RPMI8226 (cell line): ENCODE results near the gene MAP2K7.
"Not testable (repeated sequence)": the region's sequence is repeated elsewhere in the genome, so short reads cannot be mapped to it uniquely, and the experiment has no call there.

Experiments
- DNase-seq: peaks from one replicate; pipeline ENCODE4 v3.0.0-alpha.2; 2015

The MAP2K7 gene

DNA sequence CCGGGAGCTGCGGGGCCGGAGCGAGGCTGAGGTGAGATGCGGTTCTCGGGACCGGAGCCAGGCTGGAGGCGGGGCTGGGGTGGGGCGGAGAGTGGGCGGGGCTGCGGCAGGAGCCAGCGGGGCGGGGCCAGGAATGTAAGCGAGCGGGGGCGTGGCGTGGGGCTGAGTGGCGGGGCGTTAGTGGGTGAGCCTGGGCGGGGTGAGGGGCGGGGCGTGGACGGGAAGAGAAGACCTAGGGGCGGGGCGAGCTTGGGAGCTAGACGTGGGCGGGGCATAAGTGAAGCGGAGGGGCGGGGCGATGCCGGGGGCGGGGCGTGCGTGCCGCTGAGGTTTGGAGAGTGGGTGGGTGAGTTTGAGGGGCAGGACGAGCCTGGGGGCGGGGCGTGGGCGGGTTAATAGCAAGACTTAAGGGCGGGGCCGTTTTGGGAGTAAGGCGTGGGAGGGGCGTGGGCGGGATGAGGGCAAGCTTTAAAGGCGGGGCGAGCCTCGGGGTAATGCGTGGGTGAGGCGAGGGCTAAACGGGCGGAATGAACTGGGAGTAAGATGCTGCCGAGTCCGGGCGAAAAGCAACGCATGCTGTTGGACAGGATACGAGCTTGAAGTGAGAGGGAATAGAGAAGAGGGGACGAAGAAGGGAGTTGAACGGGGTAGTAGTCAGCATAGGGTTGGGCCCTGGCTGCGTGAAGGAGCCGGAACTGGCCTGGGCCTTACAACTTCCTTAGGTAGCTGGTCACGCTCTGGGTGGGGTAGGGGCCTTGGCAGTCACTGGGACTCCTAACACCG is 17.0 kb downstream of the MAP2K7 start:
- DNase-seq: peak; percentile 98

DNA sequence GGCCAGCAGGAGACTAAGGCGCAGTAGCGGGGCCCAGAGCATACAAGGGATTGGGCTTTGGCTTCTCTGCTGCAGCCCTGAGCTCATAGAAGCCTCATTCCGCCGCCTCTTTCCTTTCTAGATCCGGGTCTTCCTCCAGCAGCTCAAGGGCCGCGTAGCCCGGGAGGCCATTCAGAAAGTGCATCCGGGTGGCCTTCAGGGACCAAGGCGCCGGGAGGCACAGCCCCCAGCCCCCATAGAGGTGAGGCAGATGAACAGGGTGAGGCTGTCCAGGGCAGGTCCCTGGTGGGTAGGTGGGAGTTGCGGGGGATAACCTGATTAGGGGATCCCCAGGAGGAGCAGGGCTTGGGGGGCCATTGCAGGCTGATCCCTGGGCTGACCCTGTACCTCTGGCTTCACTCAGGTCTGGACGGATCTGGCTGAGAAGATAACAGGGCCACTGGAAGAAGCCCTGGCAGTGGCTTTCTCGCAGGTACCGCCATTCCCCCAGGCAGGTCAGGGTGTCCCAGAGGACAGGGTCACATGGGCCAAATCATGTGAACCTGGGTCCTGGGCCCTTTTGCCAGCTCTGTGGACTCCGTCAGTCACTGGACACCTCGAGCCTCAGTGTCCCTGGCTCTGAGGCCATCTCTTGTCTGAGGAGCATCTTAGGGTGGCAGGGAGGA is 17.8 kb downstream of the MAP2K7 start:
- DNase-seq: no peak

DNA sequence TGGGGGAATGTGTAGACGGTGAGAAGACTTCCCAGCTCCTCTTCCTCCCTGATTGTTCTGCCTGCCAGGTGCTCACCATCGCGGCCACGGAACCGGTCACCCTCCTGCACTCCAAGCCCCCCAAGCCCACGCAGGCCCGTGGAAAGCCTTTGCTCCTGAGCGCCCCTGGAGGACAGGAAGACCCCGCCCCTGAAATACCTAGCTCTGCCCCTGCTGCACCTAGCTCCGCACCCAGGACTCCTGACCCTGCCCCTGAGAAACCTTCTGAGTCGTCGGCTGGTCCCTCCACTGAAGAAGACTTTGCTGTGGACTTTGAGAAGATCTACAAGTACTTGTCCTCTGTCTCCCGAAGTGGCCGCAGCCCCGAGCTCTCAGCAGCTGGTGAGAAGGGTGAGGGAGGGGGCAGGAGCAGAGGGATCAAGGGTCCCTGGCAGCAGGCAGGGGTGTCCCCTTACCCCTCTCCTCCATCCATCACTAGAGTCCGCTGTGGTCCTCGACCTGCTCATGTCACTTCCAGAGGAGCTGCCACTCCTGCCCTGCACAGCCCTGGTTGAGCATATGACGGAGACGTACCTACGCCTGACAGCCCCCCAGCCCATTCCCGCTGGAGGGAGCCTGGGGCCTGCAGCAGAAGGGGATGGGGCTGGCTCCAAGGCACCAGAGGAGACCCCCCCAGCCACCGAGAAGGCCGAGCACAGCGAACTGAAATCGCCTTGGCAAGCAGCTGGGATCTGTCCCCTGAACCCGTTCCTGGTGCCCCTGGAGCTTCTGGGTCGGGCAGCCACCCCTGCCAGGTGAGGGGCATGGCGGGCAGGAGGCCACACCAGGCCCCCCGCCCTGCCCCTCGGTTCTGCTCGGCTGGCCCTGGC is 18.5 kb downstream of the MAP2K7 start:
- DNase-seq: no peak

DNA sequence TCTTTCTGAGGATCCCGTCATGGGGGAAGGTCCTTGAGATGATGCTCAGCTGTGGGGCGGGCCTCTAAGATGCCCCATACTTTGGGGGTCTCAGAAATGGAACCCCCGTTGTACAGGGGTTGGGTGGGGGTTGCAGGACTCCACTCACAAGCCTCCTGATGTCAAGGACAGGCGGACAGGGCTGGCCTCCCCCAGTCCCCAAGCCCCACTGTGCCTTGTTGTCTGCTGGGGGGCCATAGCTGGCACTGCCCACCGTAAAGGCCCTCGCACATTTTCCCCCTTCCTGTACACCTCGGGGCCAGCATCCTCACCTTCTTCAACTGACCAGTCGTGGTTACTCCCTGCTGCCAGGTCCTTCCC is 19.1 kb downstream of the MAP2K7 start:
- no peak for DNase-seq

DNA sequence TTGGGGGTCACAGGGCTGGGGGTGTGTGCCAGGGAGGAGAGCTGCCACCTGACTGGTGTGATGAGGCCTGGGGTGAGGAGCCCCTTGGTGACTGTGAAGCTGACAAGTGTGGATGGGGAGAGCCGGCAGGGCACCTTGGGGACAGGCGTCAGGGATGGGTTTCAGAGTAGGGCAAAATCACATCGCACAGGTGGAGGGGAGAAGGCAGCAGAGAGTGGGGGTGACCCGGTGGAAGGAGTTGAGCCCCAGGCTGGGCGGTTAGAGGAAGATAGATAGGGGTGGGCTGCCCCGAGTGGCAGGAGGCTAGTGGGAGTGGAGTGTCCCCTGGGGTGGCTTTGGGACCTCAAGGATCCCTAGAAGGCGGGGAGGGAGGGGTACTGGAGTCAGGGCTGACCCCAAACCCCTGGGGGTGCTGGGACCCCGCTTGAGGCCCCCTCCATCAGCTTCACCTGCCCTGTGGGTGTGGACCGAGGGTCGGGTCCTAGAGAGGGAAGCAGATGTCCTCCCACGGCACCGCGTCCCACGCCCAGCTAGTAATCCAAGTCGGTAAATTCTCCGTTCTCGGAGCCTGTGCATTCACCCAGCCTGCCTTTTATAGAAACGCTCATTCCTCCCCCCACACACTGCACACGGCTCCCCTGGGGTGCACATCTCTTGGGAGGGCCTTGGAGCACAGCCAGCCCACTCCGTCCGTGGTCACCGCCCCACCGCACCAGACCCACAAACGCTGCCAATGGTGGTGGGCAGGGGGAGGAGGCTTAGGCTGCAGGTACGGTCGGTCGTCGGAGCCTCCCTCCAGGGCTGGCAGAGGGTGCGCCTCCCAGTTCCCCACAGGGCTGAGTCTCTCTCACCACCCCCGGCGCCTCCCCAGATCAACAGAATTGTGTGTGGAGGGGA is 19.9 kb downstream of the MAP2K7 start:
- no peak for DNase-seq

- DNase-seq: no peak
Measured at GRCh38 chr19:7924241-7924640, 20.6 kb downstream of the MAP2K7 start.

DNA sequence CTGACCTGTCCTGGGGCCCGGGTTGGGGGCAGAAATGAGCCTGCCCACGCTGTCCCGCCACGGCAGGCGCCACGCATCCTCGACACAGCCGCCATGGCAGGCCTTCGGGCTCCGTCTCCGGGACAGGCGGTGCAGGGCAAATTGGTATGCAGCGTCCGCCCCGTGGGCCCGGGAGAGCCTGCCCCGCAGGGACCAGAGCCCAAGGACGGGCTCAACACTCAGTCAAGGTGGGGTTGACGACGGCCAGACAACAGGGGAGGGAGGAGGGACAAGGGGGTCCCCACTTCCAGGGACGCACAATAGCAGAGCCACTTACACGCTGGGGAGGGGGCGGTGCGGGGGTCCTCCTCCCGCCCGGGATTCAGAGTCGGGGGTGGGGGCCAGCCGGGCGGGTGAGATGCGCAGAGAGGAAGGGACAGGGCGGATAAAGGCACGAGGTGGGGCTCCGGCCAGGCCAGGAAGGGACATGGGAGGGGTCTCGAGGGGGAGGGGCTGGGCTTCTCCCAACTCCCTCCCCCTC is 21.0 kb downstream of the MAP2K7 start:
- DNase-seq: no peak

GRCh38 chr19:7925171-7925851 is 21.6 kb downstream of the MAP2K7 start:
- DNase-seq: peak; percentile 84

DNA sequence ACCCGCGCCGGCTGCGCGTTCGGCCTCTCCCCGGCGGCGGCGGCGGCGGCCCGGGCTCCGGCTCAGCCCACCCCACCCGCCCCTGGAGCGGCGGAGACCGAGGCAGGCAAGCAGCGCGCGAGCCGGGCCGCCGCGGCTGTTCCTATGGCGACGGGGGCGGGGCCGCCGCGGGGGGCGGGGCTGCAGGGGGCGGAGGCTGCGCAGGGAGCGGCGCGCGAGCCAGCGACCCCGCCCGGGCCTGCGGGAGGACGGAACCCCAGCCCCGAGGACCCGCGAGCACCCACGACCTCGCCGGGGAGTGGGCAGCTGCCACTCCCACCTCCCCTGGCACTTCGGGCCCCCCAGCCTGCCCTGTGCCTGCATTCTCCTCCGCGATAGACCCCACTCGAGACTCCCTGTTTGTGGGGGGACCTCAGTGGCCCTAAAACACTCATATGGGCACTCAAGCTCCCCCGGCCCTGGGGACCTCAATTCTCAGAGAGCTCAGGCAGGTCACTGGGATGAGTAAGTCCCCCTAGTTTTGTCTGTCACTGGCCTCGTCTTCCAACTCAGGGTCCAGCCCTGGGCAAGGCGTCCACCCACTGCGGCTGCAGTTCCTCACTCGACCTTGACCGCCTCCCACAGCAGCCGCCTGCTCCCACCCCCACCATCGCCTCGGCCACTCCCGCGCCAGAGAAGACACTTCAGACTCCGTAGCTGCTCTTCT is 22.5 kb downstream of the MAP2K7 start, which contains the start of gene CTXN1:
Gene CTXN1, minus strand, starts transcription at position 115 of the 706 bp plus-strand sequence. CDS start 597 bp downstream, outside the sequence.
- DNase-seq: peak; percentile 77

GRCh38 chr19:7926727-7927604 is 23.3 kb downstream of the MAP2K7 start:
- DNase-seq: no peak

GRCh38 chr19:7927605-7928333 is 24.1 kb downstream of the MAP2K7 start:
- no peak for DNase-seq

DNA sequence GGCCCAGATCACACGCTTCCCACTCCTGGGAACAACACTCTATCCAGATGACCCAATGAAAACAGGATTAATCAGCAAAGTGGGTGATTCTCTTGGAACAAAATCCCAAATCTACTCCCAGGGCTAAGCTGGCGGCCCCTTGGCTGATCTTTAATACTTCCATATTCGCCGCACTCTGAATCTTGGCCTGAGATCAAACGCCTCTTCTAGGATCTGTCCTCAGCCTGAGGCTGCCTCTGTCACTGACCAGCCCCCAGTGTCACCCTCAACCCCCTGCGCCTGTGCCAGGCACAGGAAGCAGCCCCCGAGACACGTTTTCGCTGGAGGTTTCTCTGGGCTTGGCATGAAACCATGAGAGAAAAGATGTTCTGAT is 24.6 kb downstream of the MAP2K7 start:
- no peak for DNase-seq

DNA sequence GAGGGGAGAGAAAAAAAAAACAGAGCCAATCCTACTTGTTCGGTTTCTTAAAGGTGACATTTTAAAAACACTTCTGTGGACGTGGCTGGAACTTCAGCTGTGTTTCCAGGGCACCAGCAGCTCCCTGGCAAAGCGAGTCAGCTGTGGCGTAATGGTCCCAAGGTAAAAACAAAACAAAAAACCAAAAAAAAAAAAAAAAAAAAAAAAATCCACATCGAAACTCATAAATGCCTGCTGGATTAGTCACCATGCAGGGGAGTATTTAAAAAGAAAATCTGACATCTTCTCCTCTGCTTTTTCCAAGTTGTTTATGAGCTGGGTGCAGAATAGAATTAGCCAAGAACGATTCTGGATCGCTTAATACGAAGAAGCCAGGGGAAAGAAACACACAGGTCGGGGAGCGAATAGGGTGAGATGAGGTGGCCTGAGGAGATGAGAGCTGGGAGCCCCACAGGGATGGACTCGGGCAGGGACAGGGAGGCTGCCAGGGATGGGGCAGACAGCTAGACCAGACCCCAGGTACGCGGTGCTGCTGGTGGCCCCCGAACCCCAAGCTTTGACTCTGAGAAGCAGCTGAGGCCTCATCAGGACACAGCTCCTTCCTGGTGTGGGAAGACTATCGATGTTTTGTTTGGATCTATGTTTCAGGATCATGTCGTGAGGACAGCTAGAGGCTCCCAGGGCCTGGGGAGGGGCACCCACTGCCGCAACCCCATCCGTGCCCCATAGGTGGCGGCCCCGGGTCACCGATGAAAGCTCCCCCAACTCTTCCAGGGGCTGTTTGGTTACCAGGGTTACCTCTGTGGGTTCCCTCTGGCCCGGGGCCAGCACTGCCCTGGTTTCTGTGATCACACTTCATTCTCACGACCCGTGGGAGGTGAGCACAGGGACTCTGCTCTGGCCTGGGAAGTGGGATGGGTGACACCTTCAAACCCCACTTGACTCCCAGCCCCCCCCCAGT is 25.3 kb downstream of the MAP2K7 start:
- peak; percentile 62 for DNase-seq

GRCh38 chr19:7930030-7930429 is 26.4 kb downstream of the MAP2K7 start:
- DNase-seq: not testable (repeated sequence)

GRCh38 chr19:7930765-7931164 is 27.1 kb downstream of the MAP2K7 start:
- DNase-seq: no peak

DNA sequence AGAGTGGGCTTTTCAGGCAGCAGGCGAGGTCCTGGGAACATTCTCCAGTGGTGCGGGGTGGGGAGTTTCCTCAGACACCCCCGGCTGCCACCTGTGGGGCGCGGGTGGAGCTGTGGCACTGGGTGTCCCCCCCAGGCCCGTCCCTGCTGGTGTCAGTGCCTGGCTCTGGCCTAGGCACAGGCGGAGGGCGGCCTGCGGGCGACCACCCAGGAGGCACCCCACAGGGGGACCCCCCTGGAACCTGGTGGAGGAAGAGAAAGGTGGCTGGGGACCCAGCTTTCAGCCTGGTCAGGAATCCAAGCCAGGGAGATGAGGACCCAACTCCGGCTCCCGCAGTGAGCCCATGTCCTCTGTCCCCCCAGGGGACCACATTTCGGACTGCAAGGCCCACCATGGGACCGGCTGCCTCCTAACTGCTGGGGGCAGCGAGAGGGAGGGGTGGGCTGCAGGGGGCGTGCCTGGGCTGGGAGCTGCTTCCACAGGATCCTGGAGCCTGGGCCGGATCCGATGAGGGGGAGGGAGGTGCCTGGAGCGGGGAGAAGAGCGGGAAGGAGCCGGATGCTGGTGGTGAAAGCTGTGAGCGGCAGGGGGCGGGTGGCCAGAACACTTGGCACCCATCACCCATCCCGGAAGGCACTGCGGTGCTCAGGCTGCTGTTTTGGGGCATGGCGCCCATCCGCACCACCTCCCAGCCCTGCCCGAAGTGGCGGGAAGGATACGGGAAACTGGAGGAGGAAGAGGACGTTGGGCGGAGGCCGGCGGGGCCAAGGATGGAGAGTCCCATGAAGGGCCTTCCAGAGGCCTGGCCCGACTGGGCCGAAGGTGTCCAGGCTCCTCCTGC is 27.8 kb downstream of the MAP2K7 start:
- DNase-seq: no peak
